Suprapubic skin (tissue), 4 donors: ENCODE measurements around the gene TMEM236.

ENCODE experiments used
- EP300 ChIP-seq: sonication (generic); formaldehyde crosslinking; IDR thresholded peaks from one replicate; pipeline ENCODE4 v1.6.1; 2017; ENCODE audit warnings: antibody characterized with exemption
- POLR2A ChIP-seq, 2 donors: fragments of 450-650 bp; IDR thresholded peaks; one replicate each; pipeline ENCODE4 v1.6.1; 2017; ENCODE audit warnings: antibody characterized with exemption in 2 of 2, mild to moderate bottlenecking in 2 of 2, moderate library complexity in 2 of 2
- POLR2AphosphoS5 ChIP-seq, 3 donors: sonication (generic); formaldehyde crosslinking; IDR thresholded peaks; one replicate each; pipeline ENCODE4 v1.6.1; 2017; ENCODE audit warnings: antibody characterized with exemption in 3 of 3
- TF ChIP-seq, protein P1 (sequence below), 2 donors: fragments of 200-600 bp in 1 of 2; fragments of 450-650 bp in 1 of 2; sonication (generic) in 1 of 2; IDR thresholded peaks; one replicate each; pipeline ENCODE4 v1.5.1; 2016 to 2019; ENCODE audit warnings: antibody characterized with exemption in 2 of 2, mild to moderate bottlenecking in 1 of 2, moderate library complexity in 1 of 2

DNA sequence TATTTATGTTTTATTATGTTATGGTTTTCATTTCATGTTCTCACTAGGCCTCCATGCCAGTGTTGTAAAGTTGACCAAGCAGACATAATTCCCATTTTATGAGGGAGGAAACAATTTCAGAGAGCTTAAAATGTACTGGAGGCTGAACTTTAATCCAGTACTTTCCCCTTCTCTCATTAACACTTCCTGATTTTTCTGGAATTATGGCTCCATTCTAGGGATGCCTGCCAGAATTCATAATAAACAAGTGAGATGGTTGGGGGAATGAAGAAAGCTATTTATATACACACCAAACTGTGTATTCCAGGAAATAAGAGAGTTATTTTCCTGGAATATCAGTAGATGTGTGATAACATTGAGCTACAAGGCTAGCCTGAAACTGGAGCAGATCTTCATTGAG is 6.9 kb downstream of the TMEM236 start:
- no peak for TF ChIP-seq EP300
- TF ChIP-seq, protein P1, sequence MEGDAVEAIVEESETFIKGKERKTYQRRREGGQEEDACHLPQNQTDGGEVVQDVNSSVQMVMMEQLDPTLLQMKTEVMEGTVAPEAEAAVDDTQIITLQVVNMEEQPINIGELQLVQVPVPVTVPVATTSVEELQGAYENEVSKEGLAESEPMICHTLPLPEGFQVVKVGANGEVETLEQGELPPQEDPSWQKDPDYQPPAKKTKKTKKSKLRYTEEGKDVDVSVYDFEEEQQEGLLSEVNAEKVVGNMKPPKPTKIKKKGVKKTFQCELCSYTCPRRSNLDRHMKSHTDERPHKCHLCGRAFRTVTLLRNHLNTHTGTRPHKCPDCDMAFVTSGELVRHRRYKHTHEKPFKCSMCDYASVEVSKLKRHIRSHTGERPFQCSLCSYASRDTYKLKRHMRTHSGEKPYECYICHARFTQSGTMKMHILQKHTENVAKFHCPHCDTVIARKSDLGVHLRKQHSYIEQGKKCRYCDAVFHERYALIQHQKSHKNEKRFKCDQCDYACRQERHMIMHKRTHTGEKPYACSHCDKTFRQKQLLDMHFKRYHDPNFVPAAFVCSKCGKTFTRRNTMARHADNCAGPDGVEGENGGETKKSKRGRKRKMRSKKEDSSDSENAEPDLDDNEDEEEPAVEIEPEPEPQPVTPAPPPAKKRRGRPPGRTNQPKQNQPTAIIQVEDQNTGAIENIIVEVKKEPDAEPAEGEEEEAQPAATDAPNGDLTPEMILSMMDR (IDR thresholded peaks at IDR 0.05) = no peak
- no peak for TF ChIP-seq POLR2AphosphoS5 (IDR thresholded peaks at IDR 0.05)
- no peak for TF ChIP-seq POLR2A (IDR thresholded peaks at IDR 0.05)
